Measurements from ENCODE around the gene DENND4A. TPM values are rescaled to one million over a fixed set of nuclear protein-coding genes. Genes with fewer than 3 reads are reported as not detected.

DENND4A gene
- total RNA-seq, 1 donor from 2014 or later = 8.5 TPM

DNA sequence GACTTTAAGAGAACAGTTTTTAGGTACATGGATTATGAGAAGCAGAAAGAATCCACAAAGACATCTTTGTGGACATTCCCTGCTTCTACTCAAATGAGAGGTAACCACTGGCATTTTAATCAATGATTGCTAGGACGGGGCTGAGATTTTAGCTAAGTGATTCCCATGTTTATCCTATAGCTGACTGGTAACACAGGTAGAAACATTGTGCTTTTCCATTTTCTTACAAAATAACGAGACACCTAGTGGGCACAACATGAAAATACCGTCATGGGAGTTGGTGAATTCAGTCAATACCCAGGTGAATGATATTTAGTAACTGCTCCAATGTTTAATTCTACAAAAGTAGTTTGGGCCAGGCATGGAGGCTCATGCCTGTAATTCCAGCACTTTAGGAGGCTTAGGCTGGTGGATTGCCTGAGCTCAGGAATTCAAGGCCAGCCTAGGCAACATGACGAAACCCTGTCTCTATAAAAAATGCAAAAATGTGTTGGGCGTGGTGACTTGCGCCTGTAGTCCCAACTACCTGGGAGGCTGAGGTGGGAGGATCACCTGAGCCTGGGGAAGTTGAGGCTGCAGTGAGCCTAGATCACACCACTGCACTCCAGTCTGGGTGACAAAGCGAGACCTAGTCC lies 37.2 kb upstream of the DENND4A start:
- no peak overlapping the region for H3K4me3 ChIP-seq (ENCODE audit: low read depth, low read length)
- no peaks in the 10 kb centered on the region for H3K36me3 ChIP-seq (ENCODE audit: control insufficient read depth, insufficient read depth, low read length)
- TF ChIP-seq, protein P1, sequence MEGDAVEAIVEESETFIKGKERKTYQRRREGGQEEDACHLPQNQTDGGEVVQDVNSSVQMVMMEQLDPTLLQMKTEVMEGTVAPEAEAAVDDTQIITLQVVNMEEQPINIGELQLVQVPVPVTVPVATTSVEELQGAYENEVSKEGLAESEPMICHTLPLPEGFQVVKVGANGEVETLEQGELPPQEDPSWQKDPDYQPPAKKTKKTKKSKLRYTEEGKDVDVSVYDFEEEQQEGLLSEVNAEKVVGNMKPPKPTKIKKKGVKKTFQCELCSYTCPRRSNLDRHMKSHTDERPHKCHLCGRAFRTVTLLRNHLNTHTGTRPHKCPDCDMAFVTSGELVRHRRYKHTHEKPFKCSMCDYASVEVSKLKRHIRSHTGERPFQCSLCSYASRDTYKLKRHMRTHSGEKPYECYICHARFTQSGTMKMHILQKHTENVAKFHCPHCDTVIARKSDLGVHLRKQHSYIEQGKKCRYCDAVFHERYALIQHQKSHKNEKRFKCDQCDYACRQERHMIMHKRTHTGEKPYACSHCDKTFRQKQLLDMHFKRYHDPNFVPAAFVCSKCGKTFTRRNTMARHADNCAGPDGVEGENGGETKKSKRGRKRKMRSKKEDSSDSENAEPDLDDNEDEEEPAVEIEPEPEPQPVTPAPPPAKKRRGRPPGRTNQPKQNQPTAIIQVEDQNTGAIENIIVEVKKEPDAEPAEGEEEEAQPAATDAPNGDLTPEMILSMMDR (IDR thresholded peaks at IDR 0.05; ENCODE audit: insufficient read depth, low read length, poor library complexity, severe bottlenecking) = peak; percentile 56
- no peak for DNase-seq (ENCODE audit: low read depth)
- H3K27me3 ChIP-seq (ENCODE audit: control insufficient read depth, insufficient read depth, low read length) = no peaks in the 10 kb centered on the region

DNA sequence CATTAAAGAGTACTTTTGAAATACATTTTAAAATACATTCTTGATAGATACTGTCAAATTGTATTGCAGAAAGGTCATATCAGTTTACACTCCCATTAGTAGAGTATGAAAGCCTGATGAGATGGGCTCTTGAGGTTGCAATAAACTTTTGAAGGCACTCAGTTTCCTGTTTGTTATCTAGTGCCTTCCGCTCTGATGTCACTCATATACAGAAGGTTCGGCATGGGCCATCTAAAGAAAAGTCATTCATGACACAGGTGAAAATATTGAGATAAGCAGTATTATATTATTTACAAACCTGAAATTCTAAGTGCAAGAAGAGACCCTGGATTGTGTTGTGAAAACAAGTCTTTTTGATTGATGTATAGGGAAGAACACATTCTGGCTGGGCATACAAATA lies 36.5 kb upstream of the DENND4A start:
- DNase-seq (ENCODE audit: low read depth) = no peak
- no peak overlapping the region for H3K4me3 ChIP-seq (ENCODE audit: low read depth, low read length)
- H3K36me3 ChIP-seq (ENCODE audit: control insufficient read depth, insufficient read depth, low read length) = no peaks in the 10 kb centered on the region
- no peaks in the 10 kb centered on the region for H3K27me3 ChIP-seq (ENCODE audit: control insufficient read depth, insufficient read depth, low read length)
- TF ChIP-seq, protein P1 (IDR thresholded peaks at IDR 0.05; ENCODE audit: insufficient read depth, low read length, poor library complexity, severe bottlenecking) = no peak

GRCh38 chr15:65827065-65827464 lies 35.0 kb upstream of the DENND4A start:
- H3K36me3 ChIP-seq (ENCODE audit: control insufficient read depth, insufficient read depth, low read length) = no peaks in the 10 kb centered on the region
- no peaks in the 10 kb centered on the region for H3K27me3 ChIP-seq (ENCODE audit: control insufficient read depth, insufficient read depth, low read length)
- TF ChIP-seq, protein P1 (IDR thresholded peaks at IDR 0.05; ENCODE audit: insufficient read depth, low read length, poor library complexity, severe bottlenecking) = no peak
- DNase-seq (ENCODE audit: low read depth) = no peak
- no peak overlapping the region for H3K4me3 ChIP-seq (ENCODE audit: low read depth, low read length)

DNA sequence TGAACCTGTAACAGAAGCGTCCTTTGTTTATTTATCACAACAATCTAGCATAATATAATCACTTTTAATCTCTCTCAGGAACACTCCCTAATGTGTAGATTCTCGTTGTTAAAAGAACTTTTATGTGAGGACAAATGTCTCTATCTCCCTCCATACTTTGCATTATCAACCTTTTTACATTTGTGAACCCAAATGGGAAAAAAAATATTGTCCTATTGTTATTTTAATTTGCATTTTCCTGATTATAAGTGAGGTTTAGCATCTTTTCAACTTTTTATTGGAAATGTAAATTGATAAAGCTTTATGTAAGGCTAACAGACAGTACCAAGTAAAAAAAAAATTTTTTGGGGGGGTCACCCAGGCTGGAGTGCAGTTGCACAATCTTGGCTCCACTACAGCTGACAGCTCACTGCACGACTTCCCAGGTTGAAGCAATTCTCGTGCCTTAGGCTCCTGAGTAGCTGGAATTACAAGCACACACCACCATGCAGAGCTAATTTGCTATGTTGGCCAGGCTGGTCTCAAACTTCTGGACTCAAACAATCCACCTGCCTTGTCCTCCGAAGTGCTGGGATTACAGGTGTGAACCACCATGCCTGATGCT lies 33.0 kb upstream of the DENND4A start:
- no peak for DNase-seq (ENCODE audit: low read depth)
- Histone ChIP-seq H3K4me3 (ENCODE audit: low read depth, low read length) (no peak overlapping the region), H3K36me3 (ENCODE audit: control insufficient read depth, insufficient read depth, low read length) (no peaks in the 10 kb centered on the region), H3K27me3 (ENCODE audit: control insufficient read depth, insufficient read depth, low read length) (no peaks in the 10 kb centered on the region)
- TF ChIP-seq, protein P1 (IDR thresholded peaks at IDR 0.05; ENCODE audit: insufficient read depth, low read length, poor library complexity, severe bottlenecking) = no peak

DNA sequence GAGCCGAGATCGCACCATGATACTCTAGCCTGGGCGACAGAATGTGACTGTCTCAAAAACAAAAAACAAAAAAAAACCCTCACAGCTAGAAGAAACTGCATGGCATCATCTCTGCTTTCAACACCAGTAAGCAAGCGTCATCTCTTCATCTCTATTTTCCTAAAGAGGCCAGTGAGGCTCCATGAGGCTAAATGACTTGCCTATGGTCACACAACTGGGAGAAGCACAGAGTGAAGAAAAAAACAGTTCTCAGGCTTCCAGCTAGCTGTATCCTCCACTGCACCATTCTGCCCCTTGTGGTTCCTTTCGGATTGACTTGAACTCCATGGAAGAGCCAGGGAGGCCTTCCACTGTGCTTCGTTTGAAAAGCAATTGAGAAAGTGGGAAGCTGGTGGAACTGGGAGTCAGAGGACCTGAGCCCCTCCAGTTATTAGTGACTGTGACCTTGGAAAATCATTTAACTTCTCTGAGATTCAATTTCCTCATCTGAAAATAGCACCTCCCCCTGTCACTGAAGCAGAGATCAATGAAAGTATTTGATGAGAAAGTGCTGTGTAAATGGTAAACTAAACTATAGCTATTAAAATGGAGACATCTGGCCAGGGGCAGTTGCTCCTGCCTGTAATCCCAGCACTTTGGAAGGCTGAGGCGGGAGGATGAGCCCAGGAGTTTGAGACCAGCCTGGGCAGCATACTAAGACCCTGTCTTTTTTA lies 32.1 kb upstream of the DENND4A start:
- no peak for DNase-seq (ENCODE audit: low read depth)

More for the DNA sequence above, 32.1 kb upstream of the DENND4A start:
- TF ChIP-seq, protein P1 (IDR thresholded peaks at IDR 0.05; ENCODE audit: insufficient read depth, low read length, poor library complexity, severe bottlenecking) = peak; percentile 72
- no peaks in the 10 kb centered on the region for H3K36me3 ChIP-seq (ENCODE audit: control insufficient read depth, insufficient read depth, low read length)
- H3K27me3 ChIP-seq (ENCODE audit: control insufficient read depth, insufficient read depth, low read length) = no peaks in the 10 kb centered on the region
- no peak overlapping the region for H3K4me3 ChIP-seq (ENCODE audit: low read depth, low read length)
